Measurements from ENCODE around the gene AKNA. TPM values are rescaled to one million over a fixed set of nuclear protein-coding genes. Genes with fewer than 3 reads are reported as not detected.

Gene AKNA
- total RNA-seq, 1 donor from 2014 or later = 7.1 TPM

DNA sequence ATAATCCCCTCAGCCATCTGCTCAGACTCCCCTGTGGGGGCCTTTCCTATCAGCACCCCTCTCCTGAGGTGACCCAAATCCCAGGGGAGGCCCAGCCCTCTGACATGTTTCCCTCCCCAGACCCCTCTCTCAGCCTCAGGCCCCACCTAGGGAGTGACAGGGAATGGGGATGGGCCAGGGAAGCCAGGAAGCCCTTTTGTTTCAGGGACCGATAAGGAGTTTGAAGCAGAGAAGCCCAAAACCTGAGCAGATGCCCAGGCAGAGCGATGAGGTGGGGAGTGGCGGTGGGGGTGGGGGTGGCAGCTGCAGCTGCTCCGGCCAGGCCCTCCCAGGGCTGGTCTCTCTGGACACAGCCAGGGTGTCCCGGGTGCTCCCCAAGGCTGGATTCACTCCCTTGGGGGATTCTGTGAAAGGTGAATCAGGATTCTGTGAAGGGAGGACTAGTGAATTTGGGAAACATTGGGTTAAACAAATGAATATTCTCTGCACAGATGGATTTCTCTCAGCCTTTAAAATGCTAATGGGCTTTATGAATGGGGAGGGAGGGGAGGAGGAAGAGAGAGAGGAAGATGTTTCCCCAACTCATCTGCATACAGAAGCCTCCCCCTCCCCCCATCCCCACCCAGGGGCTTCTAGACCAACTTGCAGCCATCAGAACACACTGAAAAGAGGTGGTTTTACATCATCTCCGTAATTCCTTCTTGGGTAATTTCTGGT lies 17.4 kb downstream of the AKNA start:
- DNase-seq (ENCODE audit: missing footprints) (no peak), ATAC-seq (no peak)
- intact Hi-C loops (cut with DNase I) = no loop called here

DNA sequence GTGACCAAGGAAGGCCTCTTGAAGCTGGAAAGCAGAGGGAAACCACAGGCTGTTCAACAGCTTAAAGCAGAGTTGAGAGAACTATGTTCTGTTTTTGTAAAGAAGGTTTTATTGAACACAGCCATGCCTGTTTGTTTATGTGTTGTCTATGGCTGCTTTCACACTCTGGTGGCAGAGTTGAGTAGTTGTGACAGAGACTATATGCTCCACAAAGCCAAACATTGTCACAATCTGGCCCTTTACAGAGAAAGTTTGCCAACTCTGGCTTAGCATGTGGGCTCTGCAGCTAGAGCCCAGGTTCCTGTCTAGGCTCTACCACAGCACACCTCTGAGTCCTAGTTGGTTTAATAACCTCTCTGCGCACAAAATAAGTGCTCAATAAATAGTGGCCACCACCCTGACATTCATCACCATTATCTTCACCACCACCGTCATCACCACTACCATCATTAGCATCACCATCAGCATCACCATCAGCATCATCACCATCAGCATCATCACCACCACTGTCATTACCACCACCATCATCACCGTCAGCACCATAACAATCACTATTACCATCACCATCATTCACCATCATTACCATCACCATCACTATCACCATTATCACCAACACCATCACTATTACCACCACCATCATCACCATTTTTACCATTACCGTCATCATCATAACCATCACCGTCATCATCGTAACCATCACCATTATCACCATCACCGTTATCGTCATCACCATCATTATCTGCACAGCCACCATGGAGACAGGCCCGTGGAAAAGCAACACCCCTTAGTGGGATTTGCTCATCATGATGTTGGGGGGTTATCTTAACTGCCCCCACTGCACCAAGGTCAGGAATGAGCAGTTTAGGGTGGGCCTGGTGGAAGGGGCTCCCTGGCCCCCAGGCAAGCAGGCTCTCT lies 18.3 kb downstream of the AKNA start:
- intact Hi-C loops (cut with DNase I) = no loop called here
- no peak for ATAC-seq
- no peak for DNase-seq (ENCODE audit: missing footprints)

DNA sequence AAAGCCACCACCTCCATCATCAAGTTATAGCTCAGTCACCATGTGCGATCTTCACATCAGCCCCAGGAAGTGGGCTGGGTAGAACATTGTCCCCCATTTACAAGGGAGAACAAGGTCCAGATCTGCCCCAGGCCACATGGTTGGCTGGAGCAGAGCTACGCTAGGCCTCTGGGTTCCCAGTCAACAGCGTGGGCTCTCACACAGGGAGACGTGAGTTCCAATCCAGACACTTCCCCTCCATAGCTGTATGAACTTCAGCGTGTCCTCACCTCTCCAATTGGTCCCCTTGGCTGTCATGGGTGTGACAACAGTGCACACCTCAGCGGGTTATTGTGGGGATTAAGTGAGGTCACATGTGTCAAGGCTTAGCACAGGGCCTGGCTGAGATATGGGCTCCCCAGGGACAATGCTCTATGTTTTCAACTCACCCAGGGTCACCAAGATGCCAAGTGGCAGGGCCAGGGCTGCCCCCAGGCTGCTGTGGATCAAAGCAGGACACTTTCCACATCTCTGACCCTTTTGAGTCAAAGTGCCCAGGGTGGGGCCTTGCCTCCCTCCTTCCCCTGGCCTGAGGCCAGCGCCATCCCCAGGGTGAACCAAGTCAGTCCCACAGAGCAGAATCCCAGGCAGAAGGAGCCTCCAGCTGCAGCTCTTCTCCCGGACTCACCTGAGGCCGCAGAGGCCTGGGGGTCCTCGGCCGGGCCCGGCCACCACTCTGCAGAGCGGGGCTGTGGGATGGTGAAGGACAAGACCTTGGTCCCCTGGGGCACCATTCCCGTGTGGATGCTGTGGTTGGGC lies 19.8 kb downstream of the AKNA start:
- intact Hi-C loops (cut with DNase I) = no loop called here
- DNase-seq (ENCODE audit: missing footprints) = no peak
- no peak for ATAC-seq

DNA sequence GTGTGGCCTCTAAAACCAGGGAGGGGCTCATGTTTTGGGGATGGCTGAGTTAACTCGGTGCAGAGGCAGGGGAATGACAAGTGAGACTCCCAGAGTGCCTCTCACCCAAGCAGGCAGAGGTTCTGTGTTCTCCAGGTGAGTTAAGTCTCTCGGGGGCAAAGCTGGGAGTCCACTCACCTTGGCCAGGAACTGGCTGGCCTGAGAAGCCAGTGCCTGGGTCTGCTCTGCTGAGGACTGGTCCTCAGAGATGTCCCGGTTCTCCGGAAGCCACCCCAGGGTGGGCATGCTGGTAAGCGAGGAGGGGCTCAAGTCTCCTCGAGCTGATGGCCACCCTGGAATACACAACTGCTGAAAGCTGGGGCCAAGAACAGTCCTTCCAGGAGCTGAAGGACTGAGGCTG lies 20.4 kb downstream of the AKNA start:
- DNase-seq (ENCODE audit: missing footprints) (no peak), ATAC-seq (no peak)
- intact Hi-C loops (cut with DNase I) = no loop called here

DNA sequence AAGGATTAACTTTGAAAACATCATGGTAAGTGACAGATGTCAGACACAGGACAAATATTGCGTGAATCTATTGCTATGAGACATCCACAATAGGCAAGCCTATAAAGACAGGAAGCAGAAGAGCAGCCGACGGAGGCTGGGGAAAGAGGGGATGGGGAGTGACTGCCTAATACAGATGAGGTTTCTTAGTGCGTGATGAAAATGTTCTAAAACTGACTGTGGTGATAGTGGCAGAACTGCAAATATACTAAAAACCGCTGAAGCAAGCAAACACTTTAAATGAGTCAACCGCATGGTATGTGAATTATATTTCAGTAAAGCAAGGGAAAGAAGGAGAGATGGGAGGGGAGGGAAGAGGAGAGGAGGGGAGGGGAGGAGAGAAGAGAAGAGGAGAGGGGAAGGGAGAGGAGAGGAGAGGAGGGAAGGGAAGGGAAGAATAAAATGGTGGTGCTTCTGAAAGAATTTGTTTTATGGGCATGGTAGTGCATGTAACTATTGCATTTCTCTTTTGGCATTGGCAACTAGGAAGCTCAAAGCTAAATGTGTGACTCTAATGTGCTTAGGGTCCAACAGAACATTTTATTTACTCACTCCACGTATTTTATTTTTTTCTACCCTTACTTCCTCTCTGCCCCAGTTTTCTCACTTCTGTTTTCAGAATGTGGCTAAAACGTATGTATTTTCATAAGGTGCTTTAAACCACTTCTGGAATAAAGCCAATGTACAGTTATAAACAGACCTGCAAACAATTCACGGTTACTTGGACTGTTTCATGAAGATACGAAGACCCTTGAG lies 21.3 kb downstream of the AKNA start:
- ATAC-seq = no peak
- intact Hi-C loops (cut with DNase I) = no loop called here
- no peak for DNase-seq (ENCODE audit: missing footprints)

DNA sequence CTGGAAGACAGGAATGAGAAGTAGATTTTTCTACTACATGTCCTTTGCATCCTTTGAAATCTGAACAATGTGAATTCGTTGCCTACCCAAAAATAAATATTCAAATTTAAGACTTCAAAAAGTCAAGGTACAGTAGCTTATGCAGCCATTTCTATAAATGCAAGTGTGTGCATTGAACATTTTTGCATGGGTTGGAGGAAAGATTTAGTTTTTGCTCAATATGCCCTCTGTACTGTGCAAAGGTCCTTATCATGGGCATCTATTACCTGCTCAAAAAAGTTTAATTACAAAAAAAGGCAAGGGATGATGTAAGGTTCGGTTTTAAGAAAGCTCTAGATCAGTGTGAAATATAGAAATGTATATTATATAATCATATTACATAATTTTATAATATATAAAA lies 22.6 kb downstream of the AKNA start:
- ATAC-seq (no peak), DNase-seq (ENCODE audit: missing footprints) (no peak)
- intact Hi-C loops (cut with DNase I) = no loop called here

DNA sequence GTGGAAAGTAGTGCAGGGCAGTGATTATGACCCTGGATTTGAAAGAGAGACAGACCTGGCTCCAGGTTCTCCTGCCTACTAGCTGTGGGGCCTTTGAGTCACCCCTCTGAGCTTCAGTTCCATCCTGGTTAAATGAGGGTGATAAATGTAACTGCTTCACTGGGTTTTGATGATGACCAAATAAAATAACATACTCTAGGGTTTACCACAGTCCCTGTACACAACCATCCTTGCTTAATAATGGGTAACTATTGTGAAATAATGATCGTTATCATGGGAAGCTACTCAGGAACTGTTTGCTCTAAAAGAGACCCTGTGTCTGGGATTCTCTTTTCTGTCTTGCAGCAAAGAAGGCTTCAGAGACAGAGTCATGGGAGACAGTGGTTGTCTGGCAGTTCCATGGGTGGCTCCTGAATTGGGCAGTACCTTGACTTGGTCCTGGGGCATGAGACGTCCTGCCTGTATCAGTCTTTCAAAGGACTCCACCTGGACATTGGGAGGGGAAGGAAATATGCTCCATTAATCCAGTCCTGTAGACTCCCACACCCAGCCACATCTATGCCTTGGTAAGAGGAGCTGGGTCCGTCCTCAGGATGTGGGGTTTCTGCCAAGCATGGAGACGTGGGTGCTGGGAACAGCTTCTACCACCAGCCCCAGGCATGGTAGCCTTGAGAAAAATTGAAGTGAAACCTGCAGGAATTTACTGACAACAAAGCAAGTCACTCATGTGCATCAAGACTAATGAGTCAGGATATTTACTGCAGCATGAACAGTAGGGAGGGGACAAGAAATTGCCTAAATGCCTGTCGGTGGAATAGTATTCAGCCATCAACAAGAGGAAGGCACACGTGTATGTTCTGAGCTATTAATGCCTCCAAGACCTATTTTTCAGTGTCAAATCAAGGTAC lies 23.4 kb downstream of the AKNA start:
- ATAC-seq = no peak
- DNase-seq (ENCODE audit: missing footprints) = no peak

DNA sequence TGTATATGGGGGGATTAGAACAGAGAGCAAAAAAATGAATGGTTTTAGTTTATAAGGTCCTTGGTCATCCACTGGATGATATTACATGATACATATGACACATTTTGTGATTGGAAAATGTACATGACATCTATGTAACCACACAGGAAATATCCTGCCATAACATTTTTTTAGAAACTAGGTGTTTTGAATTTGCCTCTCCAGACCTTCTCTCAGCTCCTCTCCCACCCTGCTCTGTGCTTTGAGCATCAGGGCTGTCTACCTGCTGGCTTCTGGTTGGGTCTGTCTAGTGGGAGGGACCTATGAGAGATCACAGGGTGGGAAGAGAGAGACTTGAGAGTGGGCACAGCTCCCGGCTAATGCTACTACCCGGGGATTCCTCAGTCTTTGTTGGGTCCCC lies 24.4 kb downstream of the AKNA start:
- no peak for ATAC-seq
- DNase-seq (ENCODE audit: missing footprints) = no peak
- intact Hi-C loops (cut with DNase I) = no loop called here

More for the DNA sequence above, 23.4 kb downstream of the AKNA start:
- intact Hi-C loops (cut with DNase I) = no loop called here

DNA sequence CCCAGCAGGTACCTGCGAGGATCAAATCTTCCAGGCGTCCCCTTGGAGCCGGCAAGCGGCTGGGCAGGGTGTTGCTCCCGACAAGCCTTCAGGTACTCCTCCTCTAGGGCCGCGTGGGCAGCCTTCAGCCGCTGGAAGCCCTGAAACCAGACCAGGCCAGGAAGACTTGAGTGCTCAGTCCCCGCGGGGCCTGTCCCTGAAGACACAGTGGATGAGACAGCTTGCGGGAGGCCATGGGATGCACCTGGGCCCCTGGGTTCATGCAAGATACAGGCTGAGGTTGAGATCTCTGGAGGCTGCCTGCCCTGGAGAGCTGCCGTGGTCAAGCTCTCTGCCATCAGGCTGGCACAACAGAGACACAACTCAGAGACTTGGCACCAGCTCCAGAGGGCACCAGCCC lies 25.4 kb downstream of the AKNA start:
- DNase-seq (ENCODE audit: missing footprints) (no peak), ATAC-seq (no peak)
- intact Hi-C loops (cut with DNase I) = no loop called here

DNA sequence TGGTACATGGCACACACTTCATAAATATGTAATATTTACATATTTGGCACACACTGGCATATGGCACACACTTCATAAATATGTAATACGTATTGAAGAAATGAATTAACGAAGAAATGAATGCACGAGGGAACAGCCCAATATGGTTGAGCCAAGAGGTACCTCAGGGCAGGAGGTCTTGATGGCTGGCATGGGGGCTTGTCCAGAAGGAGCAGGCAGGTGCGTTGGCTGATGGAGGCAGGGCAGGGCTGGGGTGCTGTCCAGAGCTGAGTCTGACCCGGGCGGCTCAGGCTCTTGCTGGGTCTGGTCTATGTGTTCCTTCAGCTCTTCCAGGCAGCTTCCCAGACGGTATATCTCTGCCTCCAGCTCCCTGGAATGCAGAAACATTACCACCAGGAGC lies 26.2 kb downstream of the AKNA start:
- intact Hi-C loops (cut with DNase I) = no loop called here
- no peak for DNase-seq (ENCODE audit: missing footprints)
- no peak for ATAC-seq

DNA sequence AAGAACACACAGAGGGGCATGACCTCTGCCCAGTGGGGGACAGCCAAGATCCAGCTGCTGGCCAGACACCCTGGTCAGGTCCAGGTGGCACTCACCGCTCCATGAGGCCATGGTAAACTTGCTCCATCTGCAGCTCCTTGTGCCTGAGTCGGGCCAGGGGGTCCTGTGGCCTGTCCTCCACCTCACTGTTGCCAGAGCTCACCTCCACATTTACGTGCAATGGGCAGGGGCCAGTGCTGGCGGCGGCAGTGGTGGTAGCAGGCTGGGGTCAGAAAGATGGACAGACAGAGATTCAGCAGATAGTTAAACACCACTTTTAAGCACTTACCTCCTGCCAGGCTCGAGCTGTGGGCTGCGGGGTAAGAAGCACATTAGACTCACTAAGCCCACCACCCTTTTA lies 28.0 kb downstream of the AKNA start:
- no peak for ATAC-seq
- DNase-seq (ENCODE audit: missing footprints) = no peak
- intact Hi-C loops (cut with DNase I) = no loop called here

DNA sequence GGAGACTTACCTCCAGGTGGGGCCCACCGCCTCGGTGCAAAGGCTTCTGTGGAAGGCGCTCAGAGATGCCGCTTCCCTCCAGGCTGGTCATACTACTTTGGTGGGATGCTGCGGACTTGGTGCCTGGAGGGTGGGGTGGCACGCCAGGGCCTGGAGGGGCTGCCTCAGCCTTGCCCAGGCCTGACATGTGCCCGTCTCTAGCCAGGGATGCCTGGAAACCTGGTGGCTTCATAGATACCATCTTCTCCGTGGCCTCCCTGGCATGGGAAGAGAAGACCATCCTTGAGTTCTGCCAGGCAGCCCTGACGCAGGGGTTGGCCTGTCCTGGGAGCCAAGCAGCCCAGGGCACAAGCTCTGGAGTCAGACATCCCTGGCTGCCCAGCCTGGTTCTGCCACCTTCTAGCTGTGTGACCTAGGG lies 29.9 kb downstream of the AKNA start:
- intact Hi-C loops (cut with DNase I) = no loop called here
- no peak for ATAC-seq
- no peak for DNase-seq (ENCODE audit: missing footprints)

DNA sequence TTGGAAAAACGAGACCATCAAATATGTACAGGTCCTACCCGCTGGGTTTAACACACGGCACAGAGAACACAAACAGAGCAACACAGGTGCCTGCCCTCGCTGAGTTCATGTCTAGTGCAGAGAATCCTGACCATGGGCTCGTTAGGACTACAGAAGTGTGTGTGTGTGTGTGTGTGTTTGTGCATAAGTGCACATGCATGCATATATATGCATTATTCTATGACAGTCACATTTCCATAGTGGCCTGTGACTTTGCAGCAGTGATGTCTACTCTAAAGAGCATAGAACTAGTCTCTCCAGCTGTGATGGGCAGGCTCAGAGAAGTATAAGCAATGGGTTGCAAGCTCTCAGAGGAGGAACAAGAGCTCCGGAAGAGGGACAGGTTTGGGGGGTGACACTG lies 30.4 kb downstream of the AKNA start:
- no peak for ATAC-seq
- no peak for DNase-seq (ENCODE audit: missing footprints)
- intact Hi-C loops (cut with DNase I) = no loop called here

DNA sequence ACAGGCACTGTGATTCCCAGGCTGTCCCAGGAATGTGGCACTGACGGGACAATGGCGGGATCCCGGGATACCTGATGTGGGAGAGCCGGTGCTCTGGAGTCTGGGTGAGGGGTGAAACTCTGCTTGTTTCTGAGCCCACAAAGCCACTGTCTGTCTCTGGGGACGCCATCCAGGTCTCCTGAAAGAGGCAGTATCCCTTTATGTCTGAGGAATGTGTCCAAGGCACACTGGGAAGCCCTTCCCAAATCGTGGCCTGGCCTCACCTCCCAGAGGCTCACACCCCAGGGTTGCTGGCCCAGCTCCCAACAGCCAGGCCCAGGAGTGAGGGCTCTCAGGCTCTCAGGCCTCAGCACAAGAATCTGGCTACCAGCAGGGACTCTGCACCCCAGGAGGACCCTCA lies 31.0 kb downstream of the AKNA start:
- DNase-seq (ENCODE audit: missing footprints) (no peak), ATAC-seq (peak; percentile 30)
- intact Hi-C loops (cut with DNase I) = no loop called here

DNA sequence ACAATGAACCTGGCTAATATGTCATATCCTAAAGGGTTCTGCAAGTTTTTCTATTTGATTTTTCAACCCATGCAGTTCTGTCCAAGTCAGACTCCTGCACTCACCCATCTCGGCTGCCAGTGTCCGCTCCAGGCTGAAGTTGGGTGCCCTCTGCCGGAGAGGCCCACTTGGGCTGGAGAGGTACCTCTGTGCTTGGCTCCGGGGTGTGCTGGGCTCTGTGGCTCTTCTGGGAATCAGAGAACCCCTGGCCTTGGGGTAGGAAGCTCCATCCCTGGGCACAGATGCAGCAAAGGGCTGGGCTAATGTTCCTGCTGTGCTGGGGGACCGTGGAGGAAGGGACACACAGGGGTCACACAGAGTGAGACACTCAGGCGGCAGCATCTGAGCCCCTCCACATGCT lies 32.0 kb downstream of the AKNA start:
- DNase-seq (ENCODE audit: missing footprints) = no peak
- intact Hi-C loops (cut with DNase I) = no loop called here
- ATAC-seq = no peak

DNA sequence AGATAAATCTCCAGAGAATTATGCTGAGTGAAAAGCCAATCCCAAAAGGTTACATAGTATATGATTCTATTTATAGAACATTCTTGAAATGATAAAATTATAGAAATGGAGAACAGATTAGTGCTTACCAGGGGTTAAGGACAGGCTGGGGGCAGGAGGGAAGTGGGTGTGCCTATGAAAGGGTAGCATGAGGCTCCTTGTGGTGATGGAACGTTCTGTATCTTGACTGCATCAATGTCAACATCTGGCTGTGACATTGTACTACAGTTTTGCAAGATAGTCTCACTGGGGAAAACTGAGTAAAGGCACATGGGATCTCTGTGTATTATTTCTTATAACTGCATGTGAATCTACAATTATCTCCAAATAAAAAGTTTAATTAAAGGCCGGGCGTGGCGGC lies 35.9 kb downstream of the AKNA start:
- ATAC-seq (peak; percentile 40), DNase-seq (ENCODE audit: missing footprints) (no peak)
- intact Hi-C loops (cut with DNase I) = no loop called here

DNA sequence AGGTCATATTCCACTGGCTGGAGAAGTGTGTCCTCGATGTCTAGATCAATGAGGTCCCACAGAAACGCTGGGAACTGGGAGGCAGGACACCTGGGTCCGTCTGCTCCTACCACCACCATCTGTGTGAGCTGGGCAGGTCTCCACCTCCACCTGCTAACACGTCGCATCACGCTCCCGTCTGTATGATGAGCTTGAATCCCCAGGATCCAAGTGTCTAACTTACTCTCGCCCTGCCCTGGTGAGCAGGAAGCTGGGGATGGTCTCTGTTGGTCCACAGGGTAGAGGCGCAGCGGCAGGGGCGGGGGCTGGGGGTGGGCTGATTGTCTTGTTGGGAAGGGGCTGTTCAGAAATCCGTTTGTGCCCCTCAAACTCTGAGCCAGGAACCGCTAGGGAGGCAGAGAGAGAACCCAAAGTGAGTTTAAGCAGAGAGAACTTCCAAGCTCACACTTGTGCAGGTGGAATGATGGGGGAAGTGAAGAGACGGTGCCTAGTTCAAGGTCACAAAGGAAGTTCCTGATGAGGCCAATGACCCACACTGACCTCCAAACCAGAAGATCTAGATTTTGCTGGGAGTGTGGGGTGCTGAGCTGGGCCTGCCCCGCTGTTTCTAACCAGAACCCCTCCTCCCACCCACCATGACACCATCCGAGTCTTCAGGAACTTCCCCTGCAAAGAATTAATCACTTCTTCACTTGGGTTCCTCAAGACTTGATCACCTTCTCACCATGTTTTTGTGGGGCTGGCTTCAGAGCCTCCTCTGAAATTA lies 37.0 kb downstream of the AKNA start:
- intact Hi-C loops (cut with DNase I) = no loop called here
- ATAC-seq (no peak), DNase-seq (ENCODE audit: missing footprints) (no peak)

Measured in Right ventricle myocardium inferior (tissue), 1 donor.